ENCODE results near the gene THRAP3. TPM values are rescaled to one million over a fixed set of nuclear protein-coding genes. Genes with fewer than 3 reads are reported as not detected.

Gene THRAP3
- total RNA-seq, 4 donors from 2014 or later = 25.8 to 73.7 (median 59.9) TPM

GRCh38 chr1:36329817-36330216 lies 105.6 kb downstream of the THRAP3 start:
- Histone ChIP-seq H3K4me3 (no peak overlapping the region), H3K27me3 (peaks cover 8% of the 10 kb centered on the region), H3K4me1 (peaks cover 0 to 8% (median 5%) of the 10 kb centered on the region in 4 donors), H3K36me3 (no peaks in the 10 kb centered on the region), H3K9me3 (no peaks in the 10 kb centered on the region), H3K27ac (no peak overlapping the region)
- intact Hi-C loops (cut with DNase I; ENCODE audit: low total_unique reads) = no loop called here
- no peak for DNase-seq
- no peak for TF ChIP-seq CTCF (IDR thresholded peaks at IDR 0.05)
- WGBS, 2 donors (ENCODE audit: low coverage in 1 of 2) = 87% methylated on average over 9 of the region's 9 CpGs; no CpG with 5 or more reads in 1 of the 2 donors
- in situ Hi-C loops (cut with MboI; ENCODE audit: low pct_ligation_motif_present in 1 of 4, low pct_unique_long_range_greater_than_20kb in 1 of 4, low sequenced_read_pairs in 3 of 4) = loop anchor here in 1 of 4 donors (5.0 kb wide), 1 partner anchor 92 kb away; no protein-coding TSS in a partner anchor

- 92 to 95% methylated on average over 15 of the region's 15 CpGs for WGBS, 2 donors (ENCODE audit: low coverage in 1 of 2)
- Histone ChIP-seq H3K27ac (no peak overlapping the region), H3K4me3 (no peak overlapping the region), H3K27me3 (peaks cover under 1% of the 10 kb centered on the region), H3K9me3 (no peaks in the 10 kb centered on the region), H3K4me1 (peaks cover 0 to 8% (median 5%) of the 10 kb centered on the region in 4 donors), H3K36me3 (no peaks in the 10 kb centered on the region)
- in situ Hi-C loops (cut with MboI; ENCODE audit: low pct_ligation_motif_present in 1 of 4, low pct_unique_long_range_greater_than_20kb in 1 of 4, low sequenced_read_pairs in 3 of 4) = loop anchor here in 1 of 4 donors (5.0 kb wide), 1 partner anchor 91 kb away; no protein-coding TSS in a partner anchor
- intact Hi-C loops (cut with DNase I; ENCODE audit: low total_unique reads) = no loop called here
- DNase-seq = no peak
- TF ChIP-seq CTCF (IDR thresholded peaks at IDR 0.05) = no peak
Observed at GRCh38 chr1:36330940-36331339, 106.7 kb downstream of the THRAP3 start.

GRCh38 chr1:36337830-36338229 lies 113.6 kb downstream of the THRAP3 start:
- TF ChIP-seq POLR2A (IDR thresholded peaks at IDR 0.05) (no peak), EP300 (IDR thresholded peaks at IDR 0.05; ENCODE audit: low read depth) (no peak), POLR2AphosphoS5 (IDR thresholded peaks at IDR 0.05) (no peak), CTCF (IDR thresholded peaks at IDR 0.05) (no peak)
- WGBS, 2 donors (ENCODE audit: low coverage in 1 of 2) = 75 to 81% methylated on average over 3 to 6 of the region's 6 CpGs
- no peak overlapping the region for H3K27ac ChIP-seq
- H3K9me3 ChIP-seq = no peaks in the 10 kb centered on the region
- H3K36me3 ChIP-seq = peaks cover 0 to 11% (median 0%) of the 10 kb centered on the region in 4 donors
- intact Hi-C loops (cut with DNase I; ENCODE audit: low total_unique reads) (no loop called here), in situ Hi-C loops (cut with MboI; ENCODE audit: low pct_ligation_motif_present in 1 of 4, low pct_unique_long_range_greater_than_20kb in 1 of 4, low sequenced_read_pairs in 3 of 4) (loop anchor here in 2 of 4 donors (5.0 kb wide), 1 partner anchor 84 kb away; no protein-coding TSS in a partner anchor)
- no peak for DNase-seq
- no peaks in the 10 kb centered on the region for H3K4me1 ChIP-seq
- H3K27me3 ChIP-seq = no peaks in the 10 kb centered on the region
- H3K4me3 ChIP-seq = no peak overlapping the region

GRCh38 chr1:36339215-36339614 lies 115.0 kb downstream of the THRAP3 start:
- H3K36me3 ChIP-seq = peaks cover 0 to 11% (median 0%) of the 10 kb centered on the region in 4 donors
- TF ChIP-seq POLR2A (IDR thresholded peaks at IDR 0.05) = no peak
- TF ChIP-seq EP300 (IDR thresholded peaks at IDR 0.05; ENCODE audit: low read depth) = no peak
- no peak for TF ChIP-seq CTCF (IDR thresholded peaks at IDR 0.05)
- TF ChIP-seq POLR2AphosphoS5 (IDR thresholded peaks at IDR 0.05) = no peak
- H3K4me3 ChIP-seq = no peak overlapping the region
- no peaks in the 10 kb centered on the region for H3K9me3 ChIP-seq
- intact Hi-C loops (cut with DNase I; ENCODE audit: low total_unique reads) = no loop called here
- no peak overlapping the region for H3K27ac ChIP-seq
- DNase-seq = no peak
- in situ Hi-C loops (cut with MboI; ENCODE audit: low pct_ligation_motif_present in 1 of 4, low pct_unique_long_range_greater_than_20kb in 1 of 4, low sequenced_read_pairs in 3 of 4) = loop anchor here in 2 of 4 donors (5.0 kb wide), 1 partner anchor 83 kb away; no protein-coding TSS in a partner anchor
- H3K27me3 ChIP-seq = no peaks in the 10 kb centered on the region
- 83% methylated on average over 7 of the region's 7 CpGs; no CpG with 5 or more reads in 1 of the 2 donors for WGBS, 2 donors (ENCODE audit: low coverage in 1 of 2)
- H3K4me1 ChIP-seq = peaks cover 0 to 2% (median 0%) of the 10 kb centered on the region in 4 donors
